DOHH2 (cell line): ENCODE data around the gene HMGCS2.

Experiments used
- H3F3A ChIP-seq: fragments of 200-600 bp; sonication (generic), shearing (Covaris generic); 2 replicates; pipeline ENCODE4 v1.6.0; 2016; ENCODE audit warnings: antibody characterized with exemption, mild to moderate bottlenecking; ENCODE audit not compliant: control insufficient read depth, insufficient read depth
- H3K27ac ChIP-seq: fragments of 200-600 bp; sonication (generic); 2 replicates; pipeline ENCODE4 v1.5.1; 2014; ENCODE audit warnings: low read depth, mild to moderate bottlenecking, low read length, moderate library complexity
- H3K27me3 ChIP-seq: fragments of 200-600 bp; sonication (generic); 2 replicates; pipeline ENCODE4 v1.6.1; 2014; ENCODE audit warnings: mild to moderate bottlenecking, low read length, mixed read lengths; ENCODE audit not compliant: control insufficient read depth
- H3K36me3 ChIP-seq: fragments of 200-600 bp; sonication (generic); 2 replicates; pipeline ENCODE4 v1.6.1; 2014; ENCODE audit warnings: mild to moderate bottlenecking, low read length, moderate library complexity, mixed read lengths; ENCODE audit not compliant: control insufficient read depth
- H3K4me1 ChIP-seq: fragments of 200-600 bp; sonication (generic); 2 replicates; pipeline ENCODE4 v1.6.1; 2014; ENCODE audit warnings: mild to moderate bottlenecking, low read length, mixed read lengths; ENCODE audit not compliant: control insufficient read depth
- H3K4me2 ChIP-seq: fragments of 200-600 bp; sonication (generic); 2 replicates; pipeline ENCODE4 v1.6.0; 2014; ENCODE audit warnings: mild to moderate bottlenecking, low read length, moderate library complexity
- H3K4me3 ChIP-seq: fragments of 200-600 bp; sonication (generic); 2 replicates; pipeline ENCODE4 v1.5.1; 2014; ENCODE audit warnings: mild to moderate bottlenecking, low read length, mixed read lengths
- H3K79me2 ChIP-seq: fragments of 200-600 bp; sonication (generic); 2 replicates; pipeline ENCODE4 v1.6.1; 2014; ENCODE audit warnings: mild to moderate bottlenecking, low read length, mixed read lengths; ENCODE audit not compliant: control insufficient read depth
- H3K9me2 ChIP-seq: fragments of 200-600 bp; sonication (generic); replicated peaks from 2 replicates; pipeline ENCODE4 v1.6.1; 2014; ENCODE audit warnings: mild to moderate bottlenecking, low read length, mixed read lengths; ENCODE audit not compliant: control insufficient read depth
- H3K9me3 ChIP-seq: fragments of 200-600 bp; sonication (generic); 2 replicates; pipeline ENCODE4 v1.6.1; 2014; ENCODE audit warnings: antibody characterized with exemption, low read length, mixed read lengths; ENCODE audit not compliant: control insufficient read depth, insufficient read depth
- H4K20me1 ChIP-seq: fragments of 200-600 bp; sonication (generic); 2 replicates; pipeline ENCODE4 v1.6.0; 2014; ENCODE audit warnings: low read depth, mild to moderate bottlenecking, antibody characterized with exemption, low read length, moderate library complexity; ENCODE audit not compliant: control insufficient read depth, insufficient read depth
- EZH2phosphoT487 ChIP-seq: fragments of 200-600 bp; sonication (generic); IDR thresholded peaks from 2 replicates; pipeline ENCODE4 v1.6.1; 2017; ENCODE audit warnings: borderline replicate concordance, mild to moderate bottlenecking, antibody characterized with exemption, low read length, moderate library complexity, mixed read lengths
- TF ChIP-seq, protein P1 (sequence below): fragments of 200-600 bp; sonication (generic); IDR thresholded peaks from one replicate; pipeline ENCODE4 v1.5.1; 2014; ENCODE audit warnings: antibody characterized with exemption, mild to moderate bottlenecking, low read depth, low read length; ENCODE audit not compliant: poor library complexity, severe bottlenecking

HMGCS2 gene

DNA sequence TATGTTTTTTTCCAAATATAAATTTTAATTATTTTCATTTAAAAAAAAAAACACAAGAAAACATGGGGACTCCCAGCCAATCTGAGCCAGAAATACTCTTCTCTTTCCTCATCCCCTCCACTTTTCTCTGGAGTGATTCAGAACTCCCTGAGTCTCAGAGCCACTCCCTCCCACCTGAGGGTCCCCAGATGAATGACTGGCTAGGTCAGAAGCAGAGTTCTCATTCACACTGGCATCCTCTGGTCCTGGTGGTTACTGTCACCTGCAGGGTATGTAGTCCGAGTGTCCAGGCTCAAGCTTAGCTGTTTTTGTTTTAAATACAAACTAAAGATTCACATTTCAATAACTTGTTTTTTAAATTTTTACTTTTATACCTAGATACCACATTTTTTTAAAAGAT, 6.3 kb downstream of the HMGCS2 start:
- Histone ChIP-seq H4K20me1 (no peaks in the 10 kb centered on the region), H3K9me3 (0 out of 2 replicates have a peak, but pooled peaks cover 3% of the 10 kb centered on the region), H3F3A (no peaks in the 10 kb centered on the region), H3K4me2 (no peak overlapping the region), H3K27ac (no peak overlapping the region), H3K79me2 (no peaks in the 10 kb centered on the region), H3K9me2 (no peaks in the 10 kb centered on the region), H3K4me1 (no peaks in the 10 kb centered on the region), H3K36me3 (no peaks in the 10 kb centered on the region), H3K4me3 (no peak overlapping the region), H3K27me3 (peaks cover 5% of the 10 kb centered on the region)
- TF ChIP-seq, protein P1, sequence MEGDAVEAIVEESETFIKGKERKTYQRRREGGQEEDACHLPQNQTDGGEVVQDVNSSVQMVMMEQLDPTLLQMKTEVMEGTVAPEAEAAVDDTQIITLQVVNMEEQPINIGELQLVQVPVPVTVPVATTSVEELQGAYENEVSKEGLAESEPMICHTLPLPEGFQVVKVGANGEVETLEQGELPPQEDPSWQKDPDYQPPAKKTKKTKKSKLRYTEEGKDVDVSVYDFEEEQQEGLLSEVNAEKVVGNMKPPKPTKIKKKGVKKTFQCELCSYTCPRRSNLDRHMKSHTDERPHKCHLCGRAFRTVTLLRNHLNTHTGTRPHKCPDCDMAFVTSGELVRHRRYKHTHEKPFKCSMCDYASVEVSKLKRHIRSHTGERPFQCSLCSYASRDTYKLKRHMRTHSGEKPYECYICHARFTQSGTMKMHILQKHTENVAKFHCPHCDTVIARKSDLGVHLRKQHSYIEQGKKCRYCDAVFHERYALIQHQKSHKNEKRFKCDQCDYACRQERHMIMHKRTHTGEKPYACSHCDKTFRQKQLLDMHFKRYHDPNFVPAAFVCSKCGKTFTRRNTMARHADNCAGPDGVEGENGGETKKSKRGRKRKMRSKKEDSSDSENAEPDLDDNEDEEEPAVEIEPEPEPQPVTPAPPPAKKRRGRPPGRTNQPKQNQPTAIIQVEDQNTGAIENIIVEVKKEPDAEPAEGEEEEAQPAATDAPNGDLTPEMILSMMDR: no peak
- no peak for TF ChIP-seq EZH2phosphoT487

DNA sequence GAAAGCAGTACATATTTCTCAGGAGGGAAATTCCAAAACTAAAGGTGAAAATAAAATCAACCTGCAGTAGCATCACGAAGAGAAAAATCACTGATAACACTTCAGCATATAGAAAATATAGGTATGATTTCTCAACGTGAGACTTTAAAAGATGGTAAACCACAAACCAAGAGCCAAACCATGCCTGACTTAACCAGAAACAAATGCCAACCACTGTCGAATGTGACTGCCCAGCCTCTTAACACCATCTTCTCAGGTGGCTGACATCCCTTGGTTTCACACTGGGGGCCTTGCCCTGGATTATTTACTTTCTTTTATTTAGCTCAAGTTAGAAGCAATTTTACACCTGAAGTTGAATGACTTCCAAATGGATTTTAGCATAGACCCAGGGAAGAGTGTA, 10.1 kb downstream of the HMGCS2 start:
- Histone ChIP-seq H4K20me1 (no peaks in the 10 kb centered on the region), H3K27ac (no peak overlapping the region), H3F3A (no peaks in the 10 kb centered on the region), H3K27me3 (no peaks in the 10 kb centered on the region), H3K79me2 (no peaks in the 10 kb centered on the region), H3K9me2 (no peaks in the 10 kb centered on the region), H3K9me3 (no peaks in the 10 kb centered on the region), H3K4me3 (no peak overlapping the region), H3K4me2 (no peak overlapping the region), H3K4me1 (no peaks in the 10 kb centered on the region), H3K36me3 (no peaks in the 10 kb centered on the region)
- TF ChIP-seq EZH2phosphoT487: no peak
- TF ChIP-seq, protein P1: no peak

DNA sequence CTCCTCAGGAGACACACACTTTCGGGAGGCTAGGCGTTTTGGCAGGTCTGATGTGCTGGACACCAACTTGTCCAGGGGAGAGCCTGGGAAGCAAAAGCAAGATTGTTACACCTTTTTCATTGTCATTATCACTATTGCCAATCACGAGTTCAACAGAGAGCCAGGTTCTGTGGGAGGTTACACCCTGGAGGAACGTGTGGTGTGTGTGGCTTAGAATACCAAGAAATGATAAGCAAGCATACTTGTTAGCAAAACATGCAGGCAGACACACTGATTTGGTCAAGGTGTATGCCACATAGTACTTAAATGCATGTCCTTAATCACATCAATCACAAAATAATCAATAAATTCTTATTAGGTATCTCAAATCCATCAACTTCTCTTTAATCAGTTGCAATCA, 16.1 kb downstream of the HMGCS2 start:
- Histone ChIP-seq H3K9me2 (no peaks in the 10 kb centered on the region), H3K36me3 (no peaks in the 10 kb centered on the region), H3F3A (no peaks in the 10 kb centered on the region), H3K27me3 (no peaks in the 10 kb centered on the region), H3K27ac (no peak overlapping the region), H3K4me3 (no peak overlapping the region), H3K4me1 (no peaks in the 10 kb centered on the region), H3K4me2 (no peak overlapping the region), H3K9me3 (no peaks in the 10 kb centered on the region), H4K20me1 (no peaks in the 10 kb centered on the region), H3K79me2 (no peaks in the 10 kb centered on the region)
- TF ChIP-seq EZH2phosphoT487: no peak
- TF ChIP-seq, protein P1: no peak

DNA sequence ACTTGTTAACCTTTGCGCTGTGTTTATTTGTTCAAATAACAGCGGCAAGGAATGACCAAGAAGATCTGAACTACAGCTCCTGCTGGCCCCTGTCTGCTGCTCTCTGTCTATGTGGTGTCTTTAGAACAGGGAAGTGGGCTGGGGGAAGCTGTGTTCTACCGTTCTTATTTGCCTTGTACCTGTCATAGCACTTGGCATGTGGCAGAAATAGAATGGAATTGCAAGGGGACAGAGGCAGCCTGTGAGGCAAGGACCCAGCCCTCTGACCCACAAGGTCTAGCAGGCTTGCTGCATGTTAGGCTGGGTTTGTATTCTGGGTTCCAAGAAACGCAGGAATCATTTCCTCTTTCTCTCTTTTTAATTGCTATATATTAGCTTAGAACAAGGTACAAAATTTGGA, 20.7 kb downstream of the HMGCS2 start:
- Histone ChIP-seq H3K4me1 (peaks cover 11% of the 10 kb centered on the region), H3K27ac (no peak overlapping the region), H3F3A (no peaks in the 10 kb centered on the region), H4K20me1 (no peaks in the 10 kb centered on the region), H3K9me2 (no peaks in the 10 kb centered on the region), H3K4me2 (no peak overlapping the region), H3K9me3 (no peaks in the 10 kb centered on the region), H3K4me3 (no peak overlapping the region), H3K36me3 (peaks cover 18% of the 10 kb centered on the region), H3K27me3 (no peaks in the 10 kb centered on the region), H3K79me2 (no peaks in the 10 kb centered on the region)
- TF ChIP-seq, protein P1: no peak
- TF ChIP-seq EZH2phosphoT487: no peak
